AG04450 (cell line): ENCODE measurements around the gene DHRS3. TPM values are rescaled to one million over a fixed set of nuclear protein-coding genes. Genes with fewer than 3 reads are reported as not detected.

Experiments
- CTCF ChIA-PET: fragments of 300-600, 350-600 bp; formaldehyde crosslinking; extraction: SDS; loops from one replicate; lab custom pipeline; 2022; ENCODE audit warnings: antibody characterized with exemption, inconsistent platforms; lab: Charles Lee
- POLR2A ChIA-PET: fragments of 350-600 bp; formaldehyde crosslinking; extraction: SDS; loops from one replicate; lab custom pipeline; 2021; ENCODE audit warnings: antibody characterized with exemption, inconsistent platforms; lab: Yijun Ruan, JAX
- DNase-seq: peaks from one replicate; pipeline ENCODE4 v3.0.0-alpha.2; 2011; ENCODE audit warnings: low read depth, low spot score
- H3K27ac ChIP-seq: one replicate; pipeline ENCODE4 v1.5.1; 2012; ENCODE audit warnings: low read depth, low read length, control low read depth
- H3K27me3 ChIP-seq: one replicate; pipeline ENCODE4 v1.6.0; 2012; ENCODE audit warnings: low read length; ENCODE audit not compliant: control insufficient read depth, insufficient read depth
- H3K4me3 ChIP-seq: 2 replicates; pipeline ENCODE4 v1.5.1; 2011; ENCODE audit warnings: mild to moderate bottlenecking, low read depth, low read length, control low read depth
- H3K9me3 ChIP-seq: 2 replicates; pipeline ENCODE4 v1.5.1; 2012; ENCODE audit warnings: low read length; ENCODE audit not compliant: control insufficient read depth, insufficient read depth
- CTCF ChIP-seq: IDR thresholded peaks from 2 replicates; pipeline ENCODE4 v1.5.1; 2011; ENCODE audit warnings: low read depth, low read length, control low read depth, inconsistent platforms
- polyA plus RNA-seq: library from polyadenylated mRNA; depleted of rRNA; stranded (reverse); fragments of >200 nt; gene quantifications from 2 replicates; pipeline ENCODE4 v1.2.3, GENCODE V29; 2011

Gene DHRS3
- polyA plus RNA-seq, 1 experiment: 42.3 TPM

- CTCF ChIA-PET: interaction anchor here (1.3 kb wide), 1 partner anchor 24 kb away, joined by 6 read pairs; no protein-coding TSS in a partner anchor
- H3K27me3 ChIP-seq: peaks cover 20% of the 10 kb centered on the region
- H3K4me3 ChIP-seq: no peak overlapping the region
- no peak for TF ChIP-seq CTCF
- DNase-seq: no peak
- H3K27ac ChIP-seq: no peak overlapping the region
- H3K9me3 ChIP-seq: peaks cover 11% of the 10 kb centered on the region
- POLR2A ChIA-PET: no interaction called here
Observed at GRCh38 chr1:12634156-12634555, 16.1 kb upstream of the DHRS3 start.

- TF ChIP-seq CTCF: no peak
- H3K4me3 ChIP-seq: no peak overlapping the region
- POLR2A ChIA-PET: interaction anchor here (0.8 kb wide), 1 partner anchor 18 kb away, joined by 3 read pairs; no protein-coding TSS in a partner anchor
Observed at GRCh38 chr1:12631571-12631970, 13.6 kb upstream of the DHRS3 start.

GRCh38 chr1:12630946-12631530 is 13.0 kb upstream of the DHRS3 start:
- ChIA-PET CTCF (interaction anchor here (1.3 to 2.4 kb wide), 3 partner anchors 11 to 316 kb away, joined by 5 to 6 read pairs (median 6); no protein-coding TSS in a partner anchor), POLR2A (interaction anchor here (0.8 kb wide), 1 partner anchor 19 kb away, joined by 3 read pairs; no protein-coding TSS in a partner anchor)
- no peak overlapping the region for H3K27ac ChIP-seq
- no peak for DNase-seq
- peaks cover 25% of the 10 kb centered on the region for H3K27me3 ChIP-seq
- no peak overlapping the region for H3K4me3 ChIP-seq
- no peak for TF ChIP-seq CTCF
- H3K9me3 ChIP-seq: peaks cover 3% of the 10 kb centered on the region; the same call in 1 of the 2 replicates

More at GRCh38 chr1:12631571-12631970, 13.6 kb upstream of the DHRS3 start:
- CTCF ChIA-PET: interaction anchor here (0.6 to 2.4 kb wide), 4 partner anchors 11 to 382 kb away, joined by 5 to 6 read pairs (median 6); no protein-coding TSS in a partner anchor
- H3K27ac ChIP-seq: no peak overlapping the region
- peaks cover 25% of the 10 kb centered on the region for H3K27me3 ChIP-seq
- no peak for DNase-seq
- peaks cover 3% of the 10 kb centered on the region; the same call in 1 of the 2 replicates for H3K9me3 ChIP-seq

- POLR2A ChIA-PET: no interaction called here
- no peak for DNase-seq
- CTCF ChIA-PET: interaction anchor here (0.8 to 2.4 kb wide), 3 partner anchors 11 to 316 kb away, joined by 3 to 11 read pairs (median 6); no protein-coding TSS in a partner anchor
- Histone ChIP-seq H3K9me3 (peaks cover 3% of the 10 kb centered on the region; the same call in 1 of the 2 replicates), H3K27me3 (peaks cover 25% of the 10 kb centered on the region), H3K4me3 (no peak overlapping the region), H3K27ac (no peak overlapping the region)
- no peak for TF ChIP-seq CTCF
Observed at GRCh38 chr1:12629985-12630760, 12.2 kb upstream of the DHRS3 start.
